Neural crest cell (in vitro differentiated cells): ENCODE measurements around the gene PRKCE. TPM values are rescaled to one million over a fixed set of nuclear protein-coding genes. Genes with fewer than 3 reads are reported as not detected.
A peak's percentile ranks its signal among the peaks of the same experiment; 100 is the strongest.

Source experiments
- DNase-seq: peaks from one replicate; pipeline ENCODE4 v3.0.0; 2021; ENCODE audit warnings: low read depth, mixed read lengths, low spot score
- H3K27ac Mint-ChIP-seq: one replicate; pipeline ENCODE4 v1.8.0; 2021; ENCODE audit warnings: mild to moderate bottlenecking, mixed read lengths; ENCODE audit not compliant: unreplicated experiment
- H3K27me3 Mint-ChIP-seq: 2 replicates; pipeline ENCODE4 v1.8.0; 2021; ENCODE audit warnings: low read depth, mild to moderate bottlenecking, mixed read lengths
- H3K36me3 Mint-ChIP-seq: 2 replicates; pipeline ENCODE4 v1.8.0; 2021; ENCODE audit warnings: low read depth, mild to moderate bottlenecking, mixed read lengths
- H3K4me1 Mint-ChIP-seq: 2 replicates; pipeline ENCODE4 v1.8.0; 2021; ENCODE audit warnings: mixed read lengths
- H3K4me3 Mint-ChIP-seq: one replicate; pipeline ENCODE4 v1.8.0; 2021; ENCODE audit warnings: mild to moderate bottlenecking, mixed read lengths
- H3K9me3 Mint-ChIP-seq: 2 replicates; pipeline ENCODE4 v1.8.0; 2021; ENCODE audit warnings: mixed read lengths
- CTCF ChIP-seq: fragments of 200-600 bp; sonication (generic); conservative IDR thresholded peaks from 2 replicates; pipeline ENCODE4 v1.5.0; 2021; ENCODE audit warnings: antibody characterized with exemption, mild to moderate bottlenecking
- total RNA-seq: library from RNA; stranded (reverse); gene quantifications from 2 replicates; pipeline ENCODE4 v1.2.1, GENCODE V29; 2021

PRKCE gene
- total RNA-seq, 1 donor from 2014 or later, result 15.6 TPM

GRCh38 chr2:45936623-45936979, 285.1 kb downstream of the PRKCE start:
- H3K4me1 Mint-ChIP-seq, result peaks cover 29% of the 10 kb centered on the region
- peaks cover 3% of the 10 kb centered on the region for H3K9me3 Mint-ChIP-seq
- DNase-seq, result no peak
- TF ChIP-seq CTCF, result no peak
- no peaks in the 10 kb centered on the region for H3K36me3 Mint-ChIP-seq
- H3K27me3 Mint-ChIP-seq, result no peaks in the 10 kb centered on the region
- no peak overlapping the region for H3K27ac Mint-ChIP-seq
- no peak overlapping the region for H3K4me3 Mint-ChIP-seq

GRCh38 chr2:45937990-45938389, 286.5 kb downstream of the PRKCE start:
- H3K36me3 Mint-ChIP-seq, result no peaks in the 10 kb centered on the region
- H3K9me3 Mint-ChIP-seq, result no peaks in the 10 kb centered on the region
- TF ChIP-seq CTCF, result no peak
- DNase-seq, result no peak
- H3K27ac Mint-ChIP-seq, result peak overlapping the region; percentile 46
- no peak overlapping the region for H3K4me3 Mint-ChIP-seq
- no peaks in the 10 kb centered on the region for H3K27me3 Mint-ChIP-seq
- peaks cover 32% of the 10 kb centered on the region for H3K4me1 Mint-ChIP-seq

GRCh38 chr2:45938649-45939511, 287.4 kb downstream of the PRKCE start:
- Mint-ChIP-seq H3K36me3 (no peaks in the 10 kb centered on the region), H3K9me3 (no peaks in the 10 kb centered on the region), H3K27ac (no peak overlapping the region), H3K4me3 (no peak overlapping the region), H3K27me3 (no peaks in the 10 kb centered on the region), H3K4me1 (peaks cover 41% of the 10 kb centered on the region)
- no peak for DNase-seq
- TF ChIP-seq CTCF, result no peak

- Mint-ChIP-seq H3K27ac (no peak overlapping the region), H3K27me3 (no peaks in the 10 kb centered on the region), H3K4me3 (no peak overlapping the region), H3K9me3 (no peaks in the 10 kb centered on the region), H3K36me3 (no peaks in the 10 kb centered on the region), H3K4me1 (peaks cover 39% of the 10 kb centered on the region)
- DNase-seq, result no peak
- TF ChIP-seq CTCF, result no peak
Measured at GRCh38 chr2:45941531-45942236, 290.2 kb downstream of the PRKCE start.

- H3K36me3 Mint-ChIP-seq, result no peaks in the 10 kb centered on the region
- no peaks in the 10 kb centered on the region for H3K27me3 Mint-ChIP-seq
- H3K9me3 Mint-ChIP-seq, result no peaks in the 10 kb centered on the region
- TF ChIP-seq CTCF, result no peak
- H3K4me3 Mint-ChIP-seq, result no peak overlapping the region
- H3K27ac Mint-ChIP-seq, result no peak overlapping the region
- H3K4me1 Mint-ChIP-seq, result peaks cover 39% of the 10 kb centered on the region
- DNase-seq, result no peak
Measured at GRCh38 chr2:45942237-45942738, 290.8 kb downstream of the PRKCE start.
